GM12875 (cell line): Measurements from ENCODE around the gene FGFBP3.

Experiments used
- H3K4me3 ChIP-seq: one replicate; pipeline ENCODE4 v1.5.1; 2011; ENCODE audit warnings: low read depth, low read length, control low read depth
- TF ChIP-seq, protein P1 (sequence below): IDR thresholded peaks from 2 replicates; pipeline ENCODE4 v1.5.1; 2011; ENCODE audit warnings: low read depth, mild to moderate bottlenecking, control low read depth, inconsistent platforms, low read length, moderate library complexity, borderline replicate concordance; ENCODE audit not compliant: insufficient read depth

The FGFBP3 gene

DNA sequence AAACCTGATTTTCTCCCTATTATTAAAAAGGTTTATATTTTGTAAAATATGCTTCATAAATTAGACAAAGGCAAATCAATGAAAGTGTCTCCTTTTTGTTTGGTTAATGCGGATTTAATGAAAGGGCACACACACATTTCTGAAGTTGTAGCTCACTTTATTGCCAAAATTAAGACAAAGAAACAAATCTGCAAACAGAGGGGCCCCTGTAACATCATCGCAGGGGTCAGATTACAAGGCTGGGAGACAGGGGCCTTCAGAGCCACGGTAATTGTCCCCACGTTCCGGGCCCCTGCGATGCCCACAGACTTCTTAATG lies 22.4 kb downstream of the FGFBP3 start:
- H3K4me3 ChIP-seq, result no peak overlapping the region
- TF ChIP-seq, protein P1, sequence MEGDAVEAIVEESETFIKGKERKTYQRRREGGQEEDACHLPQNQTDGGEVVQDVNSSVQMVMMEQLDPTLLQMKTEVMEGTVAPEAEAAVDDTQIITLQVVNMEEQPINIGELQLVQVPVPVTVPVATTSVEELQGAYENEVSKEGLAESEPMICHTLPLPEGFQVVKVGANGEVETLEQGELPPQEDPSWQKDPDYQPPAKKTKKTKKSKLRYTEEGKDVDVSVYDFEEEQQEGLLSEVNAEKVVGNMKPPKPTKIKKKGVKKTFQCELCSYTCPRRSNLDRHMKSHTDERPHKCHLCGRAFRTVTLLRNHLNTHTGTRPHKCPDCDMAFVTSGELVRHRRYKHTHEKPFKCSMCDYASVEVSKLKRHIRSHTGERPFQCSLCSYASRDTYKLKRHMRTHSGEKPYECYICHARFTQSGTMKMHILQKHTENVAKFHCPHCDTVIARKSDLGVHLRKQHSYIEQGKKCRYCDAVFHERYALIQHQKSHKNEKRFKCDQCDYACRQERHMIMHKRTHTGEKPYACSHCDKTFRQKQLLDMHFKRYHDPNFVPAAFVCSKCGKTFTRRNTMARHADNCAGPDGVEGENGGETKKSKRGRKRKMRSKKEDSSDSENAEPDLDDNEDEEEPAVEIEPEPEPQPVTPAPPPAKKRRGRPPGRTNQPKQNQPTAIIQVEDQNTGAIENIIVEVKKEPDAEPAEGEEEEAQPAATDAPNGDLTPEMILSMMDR, result no peak

DNA sequence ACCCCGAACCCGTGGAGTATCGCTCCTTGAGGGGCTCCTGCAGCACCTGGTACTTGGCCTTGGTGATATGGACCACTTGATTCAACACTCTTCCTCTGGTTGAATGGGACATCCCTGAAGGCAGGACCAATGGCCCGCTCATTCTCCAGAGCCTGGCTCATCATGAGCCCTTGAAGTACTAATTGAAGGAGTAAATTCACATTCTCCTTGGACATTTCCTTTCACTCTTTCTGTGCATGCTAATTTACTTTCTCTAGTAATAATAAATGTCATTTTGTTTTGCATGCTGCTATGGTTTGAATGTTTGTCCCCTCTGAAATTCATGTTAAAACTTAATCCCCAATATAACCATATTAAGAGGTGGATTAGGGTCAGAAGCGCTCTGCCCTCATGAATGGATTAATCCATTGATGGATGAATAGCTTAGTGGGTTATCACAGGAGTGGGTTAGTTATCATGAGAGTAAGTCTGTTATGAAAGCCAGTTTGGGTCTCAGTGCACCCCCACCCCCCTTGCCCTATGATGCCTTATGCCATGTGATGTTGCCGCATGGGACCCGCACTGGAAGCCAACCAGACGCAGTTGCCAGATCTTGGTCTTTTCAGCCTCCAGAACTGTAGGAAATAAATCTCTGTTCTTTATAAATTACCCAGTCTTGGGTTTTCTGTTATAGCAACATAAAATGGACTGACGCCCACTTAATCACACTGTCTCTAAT lies 23.8 kb downstream of the FGFBP3 start:
- H3K4me3 ChIP-seq, result no peak overlapping the region
- TF ChIP-seq, protein P1, result no peak

DNA sequence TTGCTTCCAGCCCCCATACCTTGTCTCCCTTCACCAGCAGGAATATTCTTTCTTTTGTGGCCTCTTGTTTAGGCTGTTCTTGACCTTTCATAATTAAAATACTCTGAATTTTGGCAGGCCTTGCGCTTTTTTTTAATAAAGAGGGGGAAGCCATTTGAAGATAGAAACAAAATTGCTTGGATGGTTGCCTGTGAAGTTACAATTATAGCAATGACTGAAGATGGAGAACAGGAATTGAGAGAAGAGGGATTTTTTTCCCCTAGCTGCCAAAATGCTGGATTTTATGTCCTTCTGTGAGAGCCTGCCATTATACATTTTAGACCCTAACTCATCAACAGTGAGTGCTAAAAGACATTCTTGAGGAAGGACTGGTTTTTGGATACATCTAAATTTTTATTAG lies 24.8 kb downstream of the FGFBP3 start:
- H3K4me3 ChIP-seq, result no peak overlapping the region
- TF ChIP-seq, protein P1, result no peak

DNA sequence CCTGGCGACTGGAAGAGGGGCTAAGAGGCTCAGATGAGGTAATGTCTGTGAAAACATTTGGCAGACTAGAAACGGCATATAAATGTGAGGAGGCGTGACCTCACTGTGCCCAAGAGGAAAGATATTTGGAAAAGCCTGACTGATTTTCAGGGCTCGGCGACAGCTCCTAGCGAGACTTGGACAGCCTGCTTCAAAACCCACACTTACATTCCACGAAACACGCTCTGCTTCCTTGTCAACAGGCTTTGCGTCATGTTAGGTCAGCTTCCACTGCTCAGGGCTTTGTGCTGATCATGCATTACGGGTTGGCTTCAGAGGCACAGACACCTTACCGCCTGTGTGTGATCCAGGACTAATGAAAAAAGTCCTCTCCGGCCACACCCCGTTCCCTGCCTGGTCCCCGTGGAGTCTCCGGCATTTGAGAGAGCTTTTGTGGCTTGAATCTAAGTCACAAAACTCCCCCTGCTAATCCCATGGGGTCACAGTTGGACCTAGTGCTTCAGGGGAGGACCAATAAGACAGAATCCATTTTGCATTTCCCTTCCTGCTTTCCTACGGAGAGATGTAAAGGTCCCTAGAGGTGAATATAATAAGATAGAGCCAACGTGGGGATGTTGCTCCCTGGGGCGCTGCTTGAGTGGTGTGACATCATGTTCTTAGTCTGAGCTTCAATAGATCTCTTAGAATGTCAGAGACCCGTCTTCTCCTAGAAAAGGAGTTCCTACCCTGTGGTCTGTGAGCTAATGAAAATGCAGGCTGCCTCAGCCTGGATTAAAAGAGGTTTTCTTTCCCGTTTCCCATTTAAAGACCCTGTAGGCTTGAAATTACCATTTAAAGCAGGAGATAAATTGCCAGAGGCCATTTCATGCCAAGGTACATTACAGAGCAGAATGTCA lies 25.5 kb downstream of the FGFBP3 start:
- H3K4me3 ChIP-seq, result no peak overlapping the region
- TF ChIP-seq, protein P1, result no peak

DNA sequence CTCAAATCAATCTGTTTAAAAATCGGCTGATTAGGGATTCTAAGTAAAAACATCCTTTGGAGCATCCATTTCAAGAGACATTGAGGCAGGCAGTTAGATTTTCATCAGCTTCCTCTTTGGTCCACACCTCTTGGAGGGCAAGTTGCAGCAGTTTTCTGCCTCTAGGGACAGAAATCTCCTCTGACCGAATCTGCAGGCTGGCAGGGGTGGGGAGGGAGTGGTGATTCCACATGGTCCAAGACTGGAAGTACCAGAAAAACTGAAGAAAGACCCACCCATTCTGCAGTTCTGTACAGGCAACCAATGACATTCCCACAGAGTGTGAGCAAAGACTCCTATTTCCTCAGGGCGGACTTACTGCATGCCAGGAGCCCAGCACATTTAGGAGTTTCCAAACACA lies 29.0 kb downstream of the FGFBP3 start:
- no peak overlapping the region for H3K4me3 ChIP-seq
- TF ChIP-seq, protein P1, result no peak

DNA sequence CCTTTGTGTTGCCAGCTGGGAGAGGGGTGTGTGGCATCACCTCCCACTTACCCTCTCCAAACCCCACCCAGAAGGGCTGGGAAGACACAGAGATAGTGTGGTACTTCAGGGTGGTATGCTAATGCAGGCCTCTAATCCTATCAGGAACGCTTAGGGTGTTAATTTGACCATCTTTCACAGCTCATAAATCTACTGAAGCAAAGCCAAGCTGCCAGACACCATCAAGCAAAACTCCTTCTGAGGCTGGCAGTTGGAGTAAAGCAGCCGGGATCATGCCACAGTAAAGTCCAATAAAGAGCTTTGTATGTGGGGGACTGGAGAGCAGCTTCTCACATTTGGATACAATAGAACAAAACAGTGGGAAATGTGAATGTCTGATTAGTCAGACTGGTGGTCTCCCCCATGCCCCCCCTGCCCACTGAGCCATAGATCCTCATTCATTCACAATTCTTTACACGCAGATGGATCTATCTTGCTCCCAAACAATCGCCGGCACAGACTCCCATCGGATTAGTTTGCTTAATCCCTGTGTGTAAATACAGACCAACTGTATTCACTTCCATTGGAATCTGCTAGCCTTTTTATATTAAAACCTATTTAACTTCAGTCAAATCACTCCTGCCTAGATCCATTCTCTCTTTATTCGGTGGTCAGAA lies 29.6 kb downstream of the FGFBP3 start:
- TF ChIP-seq, protein P1, result no peak
- no peak overlapping the region for H3K4me3 ChIP-seq

DNA sequence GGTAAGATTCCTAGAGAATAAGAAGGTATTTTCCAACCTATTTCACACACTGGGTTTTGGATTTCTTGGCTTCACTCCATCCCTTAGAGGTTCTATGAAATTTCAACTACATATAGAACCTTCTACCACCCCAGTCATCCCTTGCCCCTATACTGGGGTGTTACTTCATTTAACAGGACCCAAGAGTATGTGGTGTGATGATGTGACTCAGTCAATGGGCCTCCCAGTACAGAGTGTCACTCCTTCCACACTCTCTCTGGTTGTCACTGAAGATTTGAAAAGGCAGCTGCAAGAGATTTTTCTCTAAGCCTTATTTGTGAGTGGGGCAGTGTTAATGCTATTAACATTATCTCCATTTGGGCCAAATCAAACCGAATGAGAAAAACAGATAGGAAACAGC lies 33.5 kb downstream of the FGFBP3 start:
- TF ChIP-seq, protein P1, result no peak

More for the DNA sequence above, 33.5 kb downstream of the FGFBP3 start:
- no peak overlapping the region for H3K4me3 ChIP-seq
